PFSK-1 (cell line): ENCODE results near the gene GRK5.
A peak's percentile ranks its signal among the peaks of the same experiment; 100 is the strongest.

ENCODE experiments used
- FOXP2 ChIP-seq: optimal IDR thresholded peaks from 2 replicates; pipeline ENCODE3; 2011; ENCODE audit warnings: borderline replicate concordance, control low read depth, inconsistent platforms; ENCODE audit not compliant: insufficient read depth; ENCODE audit errors: extremely low read length, extremely low read depth
- POLR2AphosphoS5 ChIP-seq: IDR thresholded peaks from 2 replicates; pipeline ENCODE4 v1.6.1; 2012; ENCODE audit warnings: low read depth, mild to moderate bottlenecking, control low read depth, low read length, moderate library complexity
- REST ChIP-seq, 2 experiments: IDR thresholded peaks; 2 replicates each; pipeline versions ENCODE4 v1.6.1 to v1.8.0; 2011 to 2012; ENCODE audit warnings: low read depth in 2 of 2, low read length in 2 of 2, control low read depth in 1 of 2, inconsistent platforms in 1 of 2, mild to moderate bottlenecking in 1 of 2, moderate library complexity in 1 of 2; ENCODE audit not compliant: insufficient read depth in 1 of 2
- SIN3A ChIP-seq: IDR thresholded peaks from 2 replicates; pipeline ENCODE4 v1.6.1; 2012; ENCODE audit warnings: mild to moderate bottlenecking, low read length, moderate library complexity, borderline replicate concordance; ENCODE audit not compliant: insufficient read depth
- TAF1 ChIP-seq: IDR thresholded peaks from 2 replicates; pipeline ENCODE4 v1.6.1; 2012; ENCODE audit warnings: low read length, control low read depth, borderline replicate concordance; ENCODE audit not compliant: insufficient read depth

GRK5 gene

DNA sequence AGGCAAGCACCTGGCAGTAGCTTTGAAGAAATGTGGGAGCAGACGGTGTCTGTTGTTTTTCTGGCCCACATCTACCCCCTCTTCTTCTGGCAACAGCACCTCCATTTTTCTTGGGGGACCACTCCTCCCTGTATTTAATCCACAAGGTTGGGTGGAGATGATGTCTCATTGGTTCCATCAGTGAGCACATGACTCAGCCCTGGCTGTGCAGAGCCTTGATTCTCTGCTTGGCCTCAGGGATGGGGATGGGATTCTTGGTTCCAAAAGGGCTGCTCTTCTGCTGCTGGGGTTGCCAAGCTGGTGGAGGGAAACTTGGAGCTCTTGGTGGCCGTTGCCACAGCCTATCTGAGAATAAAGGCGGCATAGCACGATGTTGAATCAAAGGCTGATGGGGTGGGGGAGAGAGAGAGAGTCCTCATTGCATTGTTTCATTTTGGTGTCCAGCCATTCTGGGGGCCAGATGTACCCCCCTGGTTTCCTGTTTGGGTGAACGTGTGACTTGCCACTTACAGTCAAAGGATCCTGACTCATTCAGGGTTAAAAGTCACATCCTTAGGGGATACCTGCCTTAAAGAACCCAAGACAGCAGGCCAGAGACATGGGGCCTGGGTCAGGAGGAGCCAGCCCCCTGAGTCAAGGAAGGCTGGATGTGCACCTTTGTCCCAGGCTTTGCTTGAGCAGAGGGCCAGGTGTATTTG, 25.9 kb downstream of the GRK5 start:
- no peak for TF ChIP-seq FOXP2
- no peak for TF ChIP-seq POLR2AphosphoS5
- TF ChIP-seq SIN3A, result no peak
- TF ChIP-seq TAF1, result no peak
- TF ChIP-seq REST (IDR thresholded peaks at IDR 0.05; ENCODE audit: insufficient read depth in 1 of 2, low read depth in 2 of 2, low read length in 2 of 2), result no peak

DNA sequence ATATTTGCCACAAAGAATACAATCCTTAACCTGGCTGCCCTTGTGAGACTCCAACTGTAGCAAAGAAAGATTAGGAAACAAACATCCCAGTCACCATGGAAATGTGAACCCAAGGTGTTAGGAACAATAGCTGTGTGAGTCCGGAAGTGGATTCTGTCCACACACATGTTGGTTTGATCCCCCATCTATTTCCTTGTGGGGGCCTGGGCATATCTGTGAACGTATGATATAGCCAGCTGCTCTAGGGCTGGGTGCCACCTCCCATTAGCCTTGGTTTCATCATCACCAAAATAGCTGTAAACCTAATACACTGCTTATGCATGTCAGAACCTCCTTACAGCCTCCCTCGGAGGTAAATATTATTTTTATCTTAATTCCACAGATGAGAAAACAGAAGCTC, 26.4 kb downstream of the GRK5 start:
- TF ChIP-seq POLR2AphosphoS5 (no peak), TAF1 (no peak), FOXP2 (no peak), REST (IDR thresholded peaks at IDR 0.05; ENCODE audit: insufficient read depth in 1 of 2, low read depth in 2 of 2, low read length in 2 of 2) (no peak), SIN3A (no peak)

DNA sequence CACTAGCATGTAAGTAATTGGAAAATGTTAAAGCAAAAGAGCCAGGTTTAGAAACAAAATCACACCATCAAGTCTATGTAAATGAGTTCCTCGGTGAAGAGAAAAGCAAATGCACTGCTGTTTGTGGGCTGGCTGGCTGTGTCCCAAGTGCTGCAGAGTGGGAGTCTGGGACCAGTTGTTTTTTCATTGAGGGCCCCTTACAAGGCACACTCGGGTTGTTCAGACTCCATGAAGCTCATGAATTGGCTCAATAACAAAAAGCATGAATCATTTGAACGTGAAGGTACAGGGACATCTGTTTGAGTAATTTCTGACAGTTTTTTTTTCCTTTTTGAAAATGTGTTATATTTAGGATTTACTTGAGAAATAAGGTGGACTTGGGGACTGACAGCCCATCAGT, 28.0 kb downstream of the GRK5 start:
- TF ChIP-seq FOXP2 (no peak), SIN3A (no peak)

DNA sequence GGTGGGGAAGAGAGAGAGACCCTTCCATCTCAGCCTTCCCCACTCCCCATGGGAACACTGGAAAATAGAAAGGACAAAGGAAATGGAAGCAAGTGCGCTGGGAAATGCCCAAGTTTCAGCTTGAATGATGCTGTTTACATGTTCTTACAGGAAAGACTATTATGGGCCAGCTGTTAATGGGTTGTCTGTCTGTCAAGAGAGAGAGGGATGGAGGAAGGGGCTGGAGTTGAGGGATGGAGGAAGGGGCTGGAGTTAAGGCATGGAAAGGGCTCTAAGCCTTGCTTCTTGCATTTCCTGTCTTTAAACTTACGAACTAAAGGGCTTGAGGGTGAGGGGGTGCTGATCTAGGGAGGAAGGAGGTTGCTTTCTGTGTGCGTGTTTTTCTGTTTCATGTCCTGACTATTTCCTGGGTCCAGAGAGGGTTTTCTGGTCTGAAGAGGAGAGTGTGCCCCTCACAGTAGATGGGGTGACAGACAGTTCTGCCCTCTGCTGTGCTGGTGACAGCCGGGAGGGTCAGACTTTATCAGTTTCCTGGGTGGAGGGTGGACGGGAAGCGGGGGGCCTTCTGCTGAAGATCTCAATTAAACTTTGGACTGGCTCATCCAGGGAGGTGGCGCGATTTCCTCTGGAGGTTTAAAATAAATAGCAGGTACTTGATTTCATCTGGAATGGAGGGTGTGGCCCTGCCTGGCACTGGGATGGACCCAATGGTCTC, 30.5 kb downstream of the GRK5 start:
- TF ChIP-seq SIN3A, result peak; percentile 70; the same call in 1 of the 2 replicates
- TF ChIP-seq REST (IDR thresholded peaks at IDR 0.05; ENCODE audit: insufficient read depth in 1 of 2, low read depth in 2 of 2, low read length in 2 of 2), result no peak
- TF ChIP-seq POLR2AphosphoS5, result no peak
- no peak for TF ChIP-seq FOXP2
- no peak for TF ChIP-seq TAF1

DNA sequence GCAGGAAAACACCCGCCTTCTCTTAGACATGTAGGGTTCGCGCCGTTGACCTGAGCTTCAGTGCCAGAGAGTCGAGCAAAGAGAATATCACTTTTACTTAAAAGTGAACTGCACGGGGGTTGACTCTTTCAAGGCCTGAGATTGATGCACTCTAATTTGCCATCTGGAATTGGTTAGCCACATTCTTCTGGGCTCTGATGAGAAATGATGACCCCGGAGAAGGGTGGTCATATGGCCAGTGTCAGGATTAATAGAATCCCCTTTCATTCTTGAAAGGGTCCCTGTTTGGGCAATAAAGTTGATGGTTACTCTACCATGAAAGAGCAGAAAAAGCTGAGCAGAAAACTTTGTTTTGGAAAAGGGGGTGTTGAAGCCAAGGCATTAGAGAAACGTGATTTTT, 31.2 kb downstream of the GRK5 start:
- no peak for TF ChIP-seq SIN3A
- TF ChIP-seq POLR2AphosphoS5, result no peak
- no peak for TF ChIP-seq REST (IDR thresholded peaks at IDR 0.05; ENCODE audit: insufficient read depth in 1 of 2, low read depth in 2 of 2, low read length in 2 of 2)
- TF ChIP-seq FOXP2, result no peak
- TF ChIP-seq TAF1, result no peak
